Activated naive CD8-positive, alpha-beta T cell treated with anti-CD3 and anti-CD28 coated beads, Interleukin-2, amount 50 U/mL, for 24 hours (primary cell): Measurements from ENCODE around the gene PDE6C.

Experiments
- ATAC-seq: fragments of 150-1000 bp; cut with Tn5 transposase; one replicate; pipeline ENCODE4 v1.10.0; 2021
- DNase-seq: peaks from one replicate; pipeline ENCODE4 v3.0.0; 2021
- H3K27ac Mint-ChIP-seq: one replicate; pipeline ENCODE4 v1.8.0; 2021; ENCODE audit warnings: mild to moderate bottlenecking, mixed read lengths
- H3K27me3 Mint-ChIP-seq: one replicate; pipeline ENCODE4 v1.8.0; 2021; ENCODE audit warnings: mixed read lengths
- H3K36me3 Mint-ChIP-seq: one replicate; pipeline ENCODE4 v1.8.0; 2021; ENCODE audit warnings: low read depth, mixed read lengths
- H3K4me1 Mint-ChIP-seq: one replicate; pipeline ENCODE4 v1.8.0; 2021; ENCODE audit warnings: mixed read lengths
- H3K4me3 Mint-ChIP-seq: one replicate; pipeline ENCODE4 v1.8.0; 2021; ENCODE audit warnings: mild to moderate bottlenecking, moderate library complexity, mixed read lengths
- H3K9me3 Mint-ChIP-seq: one replicate; pipeline ENCODE4 v1.8.0; 2021; ENCODE audit warnings: mixed read lengths

Gene PDE6C

DNA sequence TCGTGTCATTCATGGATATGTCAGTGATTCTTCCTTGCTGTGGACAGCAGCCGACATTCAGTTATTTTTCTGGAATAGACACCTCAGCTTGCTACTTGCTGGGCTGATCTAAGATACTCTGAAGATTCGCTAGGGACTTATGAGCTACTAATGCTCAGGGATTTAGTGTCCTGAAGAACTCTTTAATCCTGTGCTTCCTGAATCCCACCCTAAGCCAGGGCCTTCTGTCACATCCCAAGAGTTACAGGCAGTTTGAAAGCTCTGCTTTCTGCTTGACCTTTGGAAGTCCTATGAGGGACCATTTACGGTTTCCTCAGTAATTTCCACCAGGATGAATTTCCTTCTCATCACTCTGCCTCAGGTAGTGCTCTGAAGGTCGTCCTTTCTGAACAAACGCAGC is at the start of gene PDE6C:
Gene PDE6C (plus strand): TSS at position 227 of the 400 bp plus-strand sequence. CDS start 189 bp downstream, outside the sequence.
- H3K4me3 Mint-ChIP-seq = no peak within 1 kb of the TSS
- no peaks in the 10 kb centered on the region for H3K36me3 Mint-ChIP-seq
- DNase-seq (no peak), ATAC-seq (no peak)
- H3K9me3 Mint-ChIP-seq = peaks cover 5% of the 10 kb centered on the region
- H3K27ac Mint-ChIP-seq = no peak within 1 kb of the TSS
- H3K4me1 Mint-ChIP-seq = no peaks in the 10 kb centered on the region
- peaks cover 8% of the 10 kb centered on the region for H3K27me3 Mint-ChIP-seq

DNA sequence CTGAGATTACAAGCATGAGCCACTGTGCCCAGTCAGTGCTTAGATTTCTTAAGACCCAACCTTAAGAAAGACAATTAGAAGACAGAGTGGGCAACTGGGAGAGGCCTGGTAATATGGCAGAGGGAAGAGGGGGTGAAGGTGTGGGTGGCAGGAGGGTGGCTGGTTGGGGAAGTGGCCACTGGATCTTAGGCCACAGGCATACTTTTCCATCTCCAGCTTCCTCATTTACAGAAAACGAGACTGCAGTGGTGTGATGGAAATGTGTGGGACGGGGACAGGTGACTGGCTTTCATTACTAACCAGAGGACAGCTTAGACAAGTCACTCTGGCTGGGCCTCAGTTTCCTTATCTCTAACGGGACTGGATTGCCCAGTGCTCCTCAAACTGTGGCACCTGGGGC is 46.9 kb upstream of the PDE6C start:
- no peak for ATAC-seq
- H3K4me1 Mint-ChIP-seq = no peaks in the 10 kb centered on the region
- no peak overlapping the region for H3K4me3 Mint-ChIP-seq
- H3K27ac Mint-ChIP-seq = no peak overlapping the region
- H3K36me3 Mint-ChIP-seq = no peaks in the 10 kb centered on the region
- H3K27me3 Mint-ChIP-seq = peaks cover 45% of the 10 kb centered on the region
- no peak for DNase-seq
- H3K9me3 Mint-ChIP-seq = no peaks in the 10 kb centered on the region

DNA sequence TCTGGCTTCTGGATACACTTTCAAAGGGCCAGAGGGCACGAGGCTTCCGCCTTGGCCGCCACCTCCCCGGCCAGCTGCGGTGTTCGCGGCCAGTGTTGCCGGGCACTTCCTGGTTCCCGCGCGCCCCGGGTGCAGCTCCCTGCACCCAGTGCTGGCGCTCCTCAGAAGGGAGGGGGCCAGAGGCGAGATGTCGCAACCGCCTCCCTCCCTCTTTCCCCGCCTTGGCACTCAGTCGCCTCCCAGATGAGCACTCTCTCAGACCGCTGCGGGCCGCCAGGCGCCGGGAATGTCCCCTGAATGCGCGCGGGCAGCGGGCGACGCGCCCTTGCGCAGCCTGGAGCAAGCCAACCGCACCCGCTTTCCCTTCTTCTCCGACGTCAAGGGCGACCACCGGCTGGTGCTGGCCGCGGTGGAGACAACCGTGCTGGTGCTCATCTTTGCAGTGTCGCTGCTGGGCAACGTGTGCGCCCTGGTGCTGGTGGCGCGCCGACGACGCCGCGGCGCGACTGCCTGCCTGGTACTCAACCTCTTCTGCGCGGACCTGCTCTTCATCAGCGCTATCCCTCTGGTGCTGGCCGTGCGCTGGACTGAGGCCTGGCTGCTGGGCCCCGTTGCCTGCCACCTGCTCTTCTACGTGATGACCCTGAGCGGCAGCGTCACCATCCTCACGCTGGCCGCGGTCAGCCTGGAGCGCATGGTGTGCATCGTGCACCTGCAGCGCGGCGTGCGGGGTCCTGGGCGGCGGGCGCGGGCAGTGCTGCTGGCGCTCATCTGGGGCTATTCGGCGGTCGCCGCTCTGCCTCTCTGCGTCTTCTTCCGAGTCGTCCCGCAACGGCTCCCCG is 45.7 kb upstream of the PDE6C start, which contains the start of gene FFAR4:
Gene FFAR4 (plus strand): TSS at position 231 of the 842 bp plus-strand sequence. CDS start 56 bp downstream, at position 287.
- no peak for DNase-seq
- no peak within 1 kb of the TSS for H3K27ac Mint-ChIP-seq
- H3K9me3 Mint-ChIP-seq = no peaks in the 10 kb centered on the region
- no peak for ATAC-seq
- H3K27me3 Mint-ChIP-seq = peaks cover 56% of the 10 kb centered on the region
- H3K36me3 Mint-ChIP-seq = no peaks in the 10 kb centered on the region
- no peaks in the 10 kb centered on the region for H3K4me1 Mint-ChIP-seq
- H3K4me3 Mint-ChIP-seq = no peak within 1 kb of the TSS

DNA sequence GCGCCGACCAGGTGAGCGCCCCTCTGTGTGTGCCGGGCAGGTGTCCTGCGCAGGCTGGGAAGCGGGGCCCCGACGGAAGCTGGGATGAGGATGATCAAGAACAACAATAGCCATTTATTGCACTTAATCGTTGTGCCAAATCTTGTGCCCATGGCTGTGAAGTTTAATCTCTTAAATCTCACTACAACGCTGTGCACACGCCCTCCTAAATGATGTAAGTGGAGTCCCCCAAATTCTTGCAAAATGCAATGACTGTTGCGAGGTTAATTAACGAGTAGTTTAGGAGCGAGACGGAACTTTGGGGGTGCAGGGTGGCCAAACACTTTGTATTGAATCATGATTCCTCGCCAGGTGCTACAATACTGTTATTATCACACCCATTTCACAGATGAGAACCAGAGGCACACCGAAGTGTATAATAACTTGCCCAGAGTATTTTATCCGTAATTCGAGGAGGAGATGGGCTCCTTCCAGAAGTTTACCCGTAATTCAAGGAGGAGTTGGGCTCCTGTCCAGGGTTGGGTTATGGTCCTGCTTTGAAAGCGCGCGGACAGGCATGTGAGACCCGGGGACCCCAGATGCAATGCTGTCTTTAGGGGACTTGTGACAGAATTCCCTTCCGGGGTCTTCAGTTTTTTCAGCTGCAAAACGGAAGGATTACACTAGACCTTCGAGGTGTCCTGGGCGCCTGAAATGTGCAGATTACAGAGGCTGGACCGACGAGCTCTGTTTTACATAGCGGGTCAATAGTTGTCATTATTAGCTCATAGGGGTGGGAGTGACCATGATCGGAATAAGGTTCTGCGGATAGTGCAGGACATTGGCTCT is 44.8 kb upstream of the PDE6C start:
- Mint-ChIP-seq H3K36me3 (no peaks in the 10 kb centered on the region), H3K4me1 (no peaks in the 10 kb centered on the region), H3K4me3 (no peak overlapping the region), H3K27ac (no peak overlapping the region), H3K9me3 (no peaks in the 10 kb centered on the region), H3K27me3 (peaks cover 63% of the 10 kb centered on the region)
- ATAC-seq = no peak
- no peak for DNase-seq

DNA sequence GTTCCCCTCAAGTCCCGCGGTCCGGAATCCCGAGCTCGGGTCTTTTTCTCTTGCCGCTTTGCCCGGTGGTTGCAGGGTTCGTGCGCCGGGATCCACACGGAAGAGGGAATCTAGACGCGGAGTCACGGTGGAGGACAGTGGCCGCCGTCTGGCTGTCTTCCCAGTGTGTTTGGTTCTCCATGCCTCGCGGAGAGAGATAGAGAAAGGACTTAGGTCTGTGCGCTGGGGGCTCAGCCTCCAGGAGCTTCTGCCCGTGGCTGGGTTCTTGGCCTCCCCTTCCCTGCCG is 44.3 kb upstream of the PDE6C start:
- ATAC-seq = no peak
- H3K36me3 Mint-ChIP-seq = no peaks in the 10 kb centered on the region
- H3K9me3 Mint-ChIP-seq = no peaks in the 10 kb centered on the region
- peaks cover 69% of the 10 kb centered on the region for H3K27me3 Mint-ChIP-seq
- H3K27ac Mint-ChIP-seq = no peak overlapping the region
- no peaks in the 10 kb centered on the region for H3K4me1 Mint-ChIP-seq
- H3K4me3 Mint-ChIP-seq = no peak overlapping the region
- DNase-seq = no peak

DNA sequence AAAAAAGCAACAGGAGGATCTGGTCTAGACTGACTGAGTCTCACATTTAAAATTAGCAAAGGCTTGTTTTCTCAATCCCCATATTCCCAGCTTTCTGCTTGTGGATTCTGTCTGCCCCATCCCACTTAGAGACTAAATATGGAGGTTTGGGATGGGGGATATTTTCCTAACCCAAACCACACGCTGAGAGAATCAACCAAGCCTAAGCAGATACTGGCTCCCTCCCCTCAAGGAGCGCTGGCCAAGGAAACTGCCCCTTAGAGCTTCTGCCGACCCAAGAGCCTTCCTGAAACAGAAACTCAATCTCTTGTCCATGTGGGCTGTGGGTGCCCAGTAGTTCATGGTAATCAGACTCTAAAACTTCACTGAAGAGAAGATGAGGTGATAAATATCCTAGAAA is 42.0 kb upstream of the PDE6C start:
- Mint-ChIP-seq H3K36me3 (no peaks in the 10 kb centered on the region), H3K4me3 (no peak overlapping the region), H3K27ac (no peak overlapping the region), H3K4me1 (peaks cover 5% of the 10 kb centered on the region), H3K27me3 (peaks cover 64% of the 10 kb centered on the region), H3K9me3 (no peaks in the 10 kb centered on the region)
- no peak for DNase-seq
- no peak for ATAC-seq

DNA sequence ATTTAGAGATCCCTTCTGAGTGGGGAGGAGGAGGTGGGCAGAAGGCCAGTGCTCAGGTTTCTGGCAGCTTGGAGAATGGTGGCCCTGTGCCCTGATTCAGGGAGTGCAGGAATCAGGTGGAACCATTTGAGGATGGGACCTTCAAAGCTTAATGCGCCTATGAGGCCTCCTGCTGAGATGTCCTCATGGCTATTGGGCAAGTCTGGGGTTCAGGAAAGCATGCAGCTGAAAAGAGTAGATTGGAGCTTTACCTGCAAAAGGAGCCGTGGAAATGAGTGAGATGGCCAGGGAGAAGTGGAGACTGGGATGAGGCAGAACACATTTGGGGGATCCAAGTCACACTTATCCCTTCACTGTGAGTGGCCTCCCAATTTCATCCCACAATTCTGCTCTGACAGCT is 39.7 kb upstream of the PDE6C start:
- ATAC-seq (no peak), DNase-seq (no peak)
- no peak overlapping the region for H3K27ac Mint-ChIP-seq
- peaks cover 5% of the 10 kb centered on the region for H3K4me1 Mint-ChIP-seq
- H3K27me3 Mint-ChIP-seq = peaks cover 49% of the 10 kb centered on the region
- no peaks in the 10 kb centered on the region for H3K36me3 Mint-ChIP-seq
- no peaks in the 10 kb centered on the region for H3K9me3 Mint-ChIP-seq
- H3K4me3 Mint-ChIP-seq = no peak overlapping the region

DNA sequence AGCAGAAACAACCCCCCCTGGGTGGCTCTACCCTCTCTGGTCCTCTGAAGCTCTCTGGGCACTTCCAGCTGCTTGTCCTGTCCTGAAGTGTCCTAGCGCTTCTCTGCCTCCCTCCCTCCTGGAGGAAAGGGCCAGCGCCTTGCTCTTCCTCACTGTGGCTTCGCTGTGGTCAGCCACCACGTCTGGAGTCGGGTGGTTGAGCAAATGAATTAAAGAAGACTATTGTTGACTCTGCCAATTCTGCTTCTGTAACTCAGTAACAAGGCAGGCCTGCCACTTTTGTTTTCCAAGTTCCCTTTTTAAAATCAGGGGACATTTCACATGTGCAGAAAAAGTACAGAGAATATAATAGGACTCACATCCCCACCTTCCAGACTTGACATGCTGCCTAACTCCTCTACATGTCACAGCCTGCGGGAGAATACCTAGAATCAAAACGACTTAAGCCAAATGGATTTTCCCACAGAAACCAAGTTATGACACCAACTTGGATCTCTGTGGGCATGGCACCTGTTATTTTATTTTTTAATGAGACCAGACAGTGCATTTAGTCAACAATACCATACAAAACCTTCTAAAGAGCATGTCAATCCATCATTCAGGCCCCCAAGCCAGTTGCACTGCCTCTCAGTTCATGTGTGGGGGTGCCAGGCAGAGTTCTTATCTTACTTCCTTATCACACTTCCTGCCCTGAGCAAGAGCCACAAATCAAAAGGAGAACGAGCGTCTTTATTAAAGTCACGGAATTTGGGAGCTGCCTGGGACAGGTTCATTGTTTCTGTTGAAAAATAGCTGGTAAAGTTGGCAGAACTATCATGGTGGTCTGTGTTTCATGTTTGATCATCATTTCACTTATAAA is 39.1 kb upstream of the PDE6C start:
- Mint-ChIP-seq H3K4me3 (no peak overlapping the region), H3K27ac (no peak overlapping the region), H3K9me3 (no peaks in the 10 kb centered on the region), H3K4me1 (peaks cover 5% of the 10 kb centered on the region), H3K27me3 (peaks cover 45% of the 10 kb centered on the region), H3K36me3 (no peaks in the 10 kb centered on the region)
- DNase-seq = no peak
- ATAC-seq = no peak

DNA sequence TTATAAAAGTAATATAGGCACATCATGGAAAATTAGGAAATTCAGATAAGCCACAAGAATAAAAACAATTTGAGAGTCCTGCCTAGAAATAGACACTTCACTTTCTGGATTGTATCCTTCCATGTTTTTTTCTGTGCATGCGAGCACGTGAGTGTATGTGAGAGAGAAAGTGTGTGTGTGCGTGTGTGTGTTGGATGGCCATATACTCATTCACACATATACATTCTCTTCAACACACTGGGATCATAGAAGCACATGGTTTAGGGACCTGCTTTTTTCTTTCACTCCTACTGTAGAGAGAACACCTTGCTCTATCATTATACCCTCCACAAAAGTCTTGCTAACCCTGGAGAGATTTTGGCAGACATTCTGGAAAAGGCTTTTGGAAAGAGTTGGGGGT is 38.4 kb upstream of the PDE6C start:
- Mint-ChIP-seq H3K4me3 (no peak overlapping the region), H3K9me3 (no peaks in the 10 kb centered on the region), H3K4me1 (peaks cover 5% of the 10 kb centered on the region), H3K27me3 (peaks cover 41% of the 10 kb centered on the region), H3K36me3 (no peaks in the 10 kb centered on the region), H3K27ac (no peak overlapping the region)
- ATAC-seq = no peak
- no peak for DNase-seq

DNA sequence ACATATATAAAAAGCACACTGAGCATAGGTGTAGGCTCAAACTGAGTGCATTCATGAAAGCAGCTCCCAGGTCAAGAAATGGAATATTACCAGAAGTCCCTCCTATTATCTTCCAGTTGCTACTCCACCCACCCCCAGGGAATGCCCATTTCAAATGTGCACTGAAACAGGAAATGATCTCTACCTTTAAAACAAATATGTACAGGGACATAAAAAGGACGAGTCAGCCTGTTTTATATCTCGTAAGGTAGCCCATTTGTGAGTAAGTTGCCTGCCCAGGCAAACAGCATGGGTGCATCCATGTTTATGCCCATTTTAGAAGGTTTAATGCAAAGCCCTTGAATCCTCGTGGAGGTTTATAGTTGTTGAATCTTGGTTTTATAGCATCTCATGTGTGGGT is 35.4 kb upstream of the PDE6C start:
- Mint-ChIP-seq H3K4me1 (peaks cover 5% of the 10 kb centered on the region), H3K4me3 (no peak overlapping the region), H3K9me3 (peaks cover 8% of the 10 kb centered on the region), H3K36me3 (no peaks in the 10 kb centered on the region), H3K27me3 (peaks cover 24% of the 10 kb centered on the region), H3K27ac (no peak overlapping the region)
- DNase-seq (no peak), ATAC-seq (no peak)

DNA sequence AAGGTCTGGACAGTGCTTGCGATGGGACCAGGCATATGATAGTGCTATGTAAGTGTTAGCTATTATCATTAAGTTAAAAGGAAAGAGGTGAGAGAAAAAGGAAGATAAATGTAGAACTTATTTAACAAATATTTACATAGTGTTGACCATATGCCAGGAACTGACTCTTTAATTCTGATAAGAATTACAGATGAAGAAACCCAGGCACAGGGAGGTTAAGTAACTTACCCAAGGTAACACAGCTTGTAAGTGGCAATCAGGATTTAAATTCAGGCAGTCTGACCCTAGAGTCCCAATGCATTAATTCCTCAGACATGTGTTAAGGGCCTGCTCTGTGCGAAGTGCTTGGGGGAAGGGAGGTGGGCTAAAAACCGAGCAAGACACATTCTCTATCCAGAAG is 34.8 kb upstream of the PDE6C start:
- Mint-ChIP-seq H3K27me3 (peaks cover 17% of the 10 kb centered on the region), H3K36me3 (no peaks in the 10 kb centered on the region), H3K9me3 (peaks cover 8% of the 10 kb centered on the region), H3K27ac (no peak overlapping the region), H3K4me3 (no peak overlapping the region), H3K4me1 (peaks cover 5% of the 10 kb centered on the region)
- DNase-seq = no peak
- ATAC-seq = no peak

DNA sequence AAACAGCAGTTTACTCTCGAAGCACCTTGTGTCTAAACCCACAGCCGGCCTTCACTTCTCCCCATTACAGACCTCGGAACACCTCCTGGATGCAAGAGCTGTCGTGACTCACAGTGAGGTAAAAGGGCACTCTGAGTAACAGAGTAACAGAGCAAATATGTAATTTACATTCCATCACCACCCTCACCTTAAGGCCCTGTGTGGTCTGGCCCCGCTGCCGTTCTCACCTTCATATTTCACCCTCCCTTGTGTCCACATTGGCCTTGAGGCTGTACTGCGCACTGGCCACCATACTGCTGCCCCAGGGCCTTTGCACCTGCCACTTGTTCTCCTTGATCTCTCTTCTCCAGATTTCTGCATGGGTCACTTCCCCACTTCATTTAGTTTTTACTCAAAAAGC is 33.2 kb upstream of the PDE6C start:
- Mint-ChIP-seq H3K4me3 (no peak overlapping the region), H3K9me3 (peaks cover 8% of the 10 kb centered on the region), H3K27ac (no peak overlapping the region), H3K27me3 (peaks cover 9% of the 10 kb centered on the region), H3K36me3 (no peaks in the 10 kb centered on the region), H3K4me1 (no peaks in the 10 kb centered on the region)
- ATAC-seq (no peak), DNase-seq (no peak)

DNA sequence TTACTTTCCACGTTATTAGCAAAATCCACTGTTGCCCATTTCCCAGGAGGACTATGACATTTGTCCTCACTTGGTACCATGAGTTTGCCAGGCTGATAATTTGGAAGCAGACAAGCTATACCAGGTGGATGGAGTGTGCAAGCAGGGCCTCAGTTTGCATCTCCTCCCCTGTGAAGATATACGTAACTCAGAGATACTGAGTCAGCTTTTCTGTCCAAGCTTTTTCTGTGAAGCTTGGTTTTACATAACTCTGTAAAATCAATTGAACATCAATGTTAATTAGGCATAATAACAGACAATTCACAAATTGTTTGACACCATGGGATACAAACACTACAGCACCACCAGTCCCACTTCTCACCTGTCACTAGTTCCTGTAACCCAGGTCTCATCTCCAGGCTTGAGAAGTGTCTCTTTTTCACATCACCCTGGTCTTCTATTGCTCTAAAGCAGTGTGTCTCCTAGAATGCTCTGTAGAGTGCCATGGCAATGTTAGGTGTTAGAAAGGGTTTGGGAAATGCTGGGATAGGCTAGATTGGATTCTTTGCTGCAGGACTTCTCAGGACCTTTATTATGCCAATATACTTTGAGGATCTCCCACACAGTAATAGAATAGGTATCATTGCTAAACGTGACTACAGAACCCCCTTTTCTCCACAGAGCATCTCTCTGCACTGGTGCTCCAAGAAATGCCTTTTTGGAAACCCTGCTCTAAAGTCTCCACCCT is 32.2 kb upstream of the PDE6C start:
- Mint-ChIP-seq H3K4me1 (no peaks in the 10 kb centered on the region), H3K9me3 (peaks cover 8% of the 10 kb centered on the region), H3K27me3 (peaks cover 9% of the 10 kb centered on the region), H3K4me3 (no peak overlapping the region), H3K36me3 (no peaks in the 10 kb centered on the region), H3K27ac (no peak overlapping the region)
- DNase-seq (no peak), ATAC-seq (no peak)

DNA sequence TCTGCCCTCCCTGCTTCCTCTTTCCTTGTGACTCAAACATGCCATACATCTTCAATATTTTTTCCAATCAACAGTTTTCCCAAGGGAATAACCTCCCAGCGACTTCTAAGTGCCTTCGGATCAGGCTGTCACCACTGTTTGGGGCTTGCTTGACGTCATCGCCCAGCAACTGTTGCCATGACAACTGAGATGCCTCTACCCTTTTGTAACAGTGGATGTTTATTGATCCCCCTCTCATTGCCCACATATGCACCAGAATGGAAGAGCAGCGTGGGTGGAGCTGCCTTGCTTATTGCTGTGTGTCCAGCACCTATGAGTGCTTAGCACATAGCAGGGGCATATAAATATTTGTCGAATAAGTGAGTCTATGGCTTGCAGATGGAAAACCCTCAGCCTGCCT is 31.5 kb upstream of the PDE6C start:
- peaks cover 8% of the 10 kb centered on the region for H3K9me3 Mint-ChIP-seq
- DNase-seq = no peak
- H3K27me3 Mint-ChIP-seq = peaks cover 7% of the 10 kb centered on the region

More for the DNA sequence above, 31.5 kb upstream of the PDE6C start:
- H3K27ac Mint-ChIP-seq = no peak overlapping the region
- no peaks in the 10 kb centered on the region for H3K36me3 Mint-ChIP-seq
- no peak overlapping the region for H3K4me3 Mint-ChIP-seq
- no peak for ATAC-seq
- H3K4me1 Mint-ChIP-seq = no peaks in the 10 kb centered on the region
